GM18502 (cell line): ENCODE results near the gene SMAD9.

ENCODE experiments used
- ATAC-seq: cut with Tn5 transposase; IDR thresholded peaks from one replicate; pipeline ENCODE4 v1.9.1; 2021; ENCODE audit warnings: mild to moderate bottlenecking; ENCODE audit not compliant: unreplicated experiment, poor library complexity

SMAD9 gene

DNA sequence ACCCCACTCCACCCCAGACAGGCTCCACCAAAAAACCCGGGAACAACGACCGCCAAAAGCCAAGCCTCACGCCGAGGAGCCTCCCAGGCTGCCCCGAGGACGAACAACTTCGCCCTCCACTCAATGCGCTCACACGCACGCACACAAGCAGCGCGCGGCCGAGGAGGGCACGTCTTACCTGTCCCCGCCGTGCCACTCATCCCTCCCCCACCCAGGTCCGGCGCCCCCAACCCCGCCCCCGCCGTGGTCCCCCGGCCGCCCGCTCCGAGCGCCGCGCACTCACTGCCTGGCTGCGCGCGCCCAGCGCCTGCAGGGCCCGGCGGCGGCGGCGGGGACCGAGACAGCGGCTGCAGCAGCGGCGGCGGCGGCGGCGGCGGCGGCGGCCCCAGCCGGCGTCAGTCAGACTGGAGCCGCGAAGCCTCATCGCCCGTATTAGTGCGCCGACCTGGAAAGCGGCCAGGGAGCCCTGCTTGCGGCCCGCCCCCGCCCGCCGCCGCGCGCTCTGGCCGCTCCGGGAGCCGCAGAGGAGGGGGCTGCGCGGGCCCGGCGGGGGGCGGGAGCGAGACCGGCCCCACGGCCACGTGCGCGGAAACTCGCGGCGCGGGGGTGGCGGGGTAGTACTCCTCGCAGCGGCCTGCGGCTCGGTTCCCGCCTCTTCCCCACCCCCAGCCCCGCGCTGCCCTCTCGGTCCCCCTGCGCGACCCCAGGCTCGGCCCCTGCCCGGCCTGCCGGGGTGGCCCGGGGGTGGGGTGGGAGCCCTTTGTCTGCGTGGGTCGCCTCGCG, at the start of gene SMAD9:
TSS of gene SMAD9 (minus strand) at position 406 of the 783 bp plus-strand sequence. CDS start 40,549 bp downstream, outside the sequence.
- ATAC-seq, result peak; percentile 87

DNA sequence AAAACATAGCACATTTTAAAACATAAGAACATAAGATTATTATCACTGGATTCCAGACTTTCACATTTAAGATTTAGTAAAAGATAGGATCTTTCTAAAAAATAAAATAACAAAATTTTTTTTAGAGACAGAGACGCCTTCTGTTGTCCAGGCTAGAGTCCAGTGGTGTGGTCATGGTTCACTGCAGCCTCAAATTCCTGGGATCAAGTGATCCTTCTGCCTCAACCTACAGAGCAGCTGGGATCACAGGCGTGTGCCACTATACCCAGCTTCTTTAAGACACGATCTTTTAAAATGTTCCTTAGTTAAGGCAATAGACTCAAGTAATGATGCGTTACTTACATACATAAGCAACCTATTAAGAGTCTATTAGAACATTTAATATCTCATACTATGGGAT, 46.4 kb upstream of the SMAD9 start:
- ATAC-seq, result no peak

DNA sequence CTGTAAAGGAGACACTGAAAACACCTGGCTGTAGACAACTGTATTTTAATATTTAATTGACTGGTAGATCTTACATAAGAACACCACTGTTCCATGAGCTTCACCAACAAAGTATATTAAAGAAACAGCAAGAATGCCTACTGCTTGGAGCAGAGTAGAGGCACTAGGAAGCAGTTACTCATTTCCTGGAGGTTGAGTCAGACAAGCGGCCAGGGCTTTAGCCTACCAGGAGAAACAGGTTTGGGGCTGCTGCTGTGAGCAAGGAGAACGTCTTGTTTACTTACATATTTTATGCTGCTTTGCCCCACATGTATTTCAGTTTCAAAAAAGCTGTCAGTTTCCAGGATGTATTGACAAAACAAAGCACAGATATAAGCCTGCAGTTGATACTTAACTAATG, 45.7 kb upstream of the SMAD9 start:
- no peak for ATAC-seq

DNA sequence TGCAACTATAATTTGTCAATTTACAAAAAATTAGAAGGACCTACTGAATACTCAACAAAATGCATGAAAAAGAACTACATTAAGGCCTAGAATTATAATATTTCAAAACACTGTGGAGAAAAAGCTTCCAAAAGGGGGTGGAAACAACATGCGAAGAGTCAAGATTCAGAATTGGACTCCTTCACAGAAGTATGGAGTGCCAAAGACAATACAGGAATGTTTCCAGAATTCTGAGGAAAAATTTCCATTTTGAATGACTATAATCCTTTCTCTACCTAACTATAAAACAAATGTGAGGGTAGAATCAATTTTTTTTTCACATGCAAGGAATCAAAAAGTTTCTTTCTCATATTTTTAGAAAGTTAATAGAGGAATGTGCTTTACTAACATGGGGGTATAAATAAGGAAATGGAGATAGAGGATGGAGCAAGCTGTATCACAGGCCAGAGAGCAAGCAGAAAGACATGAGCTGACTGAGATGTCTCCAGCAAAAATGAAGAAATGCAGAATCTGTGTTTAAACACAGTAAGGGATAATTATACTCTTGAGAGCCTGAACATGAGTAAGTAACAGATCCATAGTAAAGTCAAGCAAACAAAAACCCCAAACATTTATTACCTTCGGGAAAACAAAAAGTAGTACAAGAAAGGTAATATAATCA, 39.5 kb upstream of the SMAD9 start:
- no peak for ATAC-seq

DNA sequence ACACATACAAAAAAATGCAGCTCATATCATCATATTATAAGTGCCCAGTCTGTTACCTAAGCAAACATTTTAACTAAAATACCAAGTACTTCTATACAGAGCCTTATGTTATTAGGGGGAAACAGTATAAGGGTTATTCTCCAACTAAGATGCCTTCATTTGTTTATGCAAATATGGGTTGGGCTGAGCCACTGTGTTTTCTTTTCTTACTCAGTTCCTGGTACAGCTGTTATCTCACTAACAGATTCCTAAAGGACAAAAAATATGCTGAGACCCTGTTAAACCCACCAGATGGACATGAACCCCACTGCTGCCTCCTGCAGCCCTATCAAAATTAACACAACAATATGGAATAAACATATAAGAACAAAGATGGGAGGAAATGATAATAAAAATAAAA, 34.5 kb upstream of the SMAD9 start:
- no peak for ATAC-seq

DNA sequence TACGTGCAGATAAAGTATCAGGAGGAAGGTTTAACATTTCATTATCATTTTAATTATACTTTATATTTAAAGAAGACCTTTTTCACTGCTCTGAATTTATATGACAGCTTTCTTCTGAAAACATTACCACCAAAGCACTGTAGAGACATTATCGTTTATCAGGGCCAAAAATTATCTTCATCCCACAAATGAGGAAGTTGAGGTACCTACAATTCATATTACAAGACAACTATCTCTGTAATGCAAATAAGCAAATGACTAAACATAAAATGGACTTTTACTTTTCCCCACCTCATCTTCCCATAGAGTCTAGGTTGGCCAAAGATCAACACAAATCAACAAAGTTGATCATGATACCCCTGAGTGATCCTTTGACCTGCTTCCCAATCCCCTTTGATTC, 30.9 kb upstream of the SMAD9 start:
- ATAC-seq, result no peak

DNA sequence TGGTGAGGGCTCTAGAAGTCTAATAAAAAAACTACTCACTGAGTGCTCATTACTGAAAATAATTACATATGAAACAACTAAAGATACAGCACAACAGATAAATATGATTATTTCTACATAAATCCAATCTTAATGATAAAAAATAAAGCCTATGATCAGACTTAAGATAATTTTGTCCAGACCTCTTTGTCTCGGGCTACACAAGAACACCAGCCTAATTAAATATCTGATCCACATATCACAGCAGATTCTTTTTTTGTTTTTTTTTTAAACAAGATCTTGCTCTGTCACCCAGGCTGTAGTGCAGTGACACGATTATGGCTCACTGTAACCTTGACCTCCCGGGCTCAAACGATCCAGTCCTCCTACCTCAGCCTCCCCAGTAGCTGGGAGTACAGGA, 30.3 kb upstream of the SMAD9 start:
- ATAC-seq, result no peak

DNA sequence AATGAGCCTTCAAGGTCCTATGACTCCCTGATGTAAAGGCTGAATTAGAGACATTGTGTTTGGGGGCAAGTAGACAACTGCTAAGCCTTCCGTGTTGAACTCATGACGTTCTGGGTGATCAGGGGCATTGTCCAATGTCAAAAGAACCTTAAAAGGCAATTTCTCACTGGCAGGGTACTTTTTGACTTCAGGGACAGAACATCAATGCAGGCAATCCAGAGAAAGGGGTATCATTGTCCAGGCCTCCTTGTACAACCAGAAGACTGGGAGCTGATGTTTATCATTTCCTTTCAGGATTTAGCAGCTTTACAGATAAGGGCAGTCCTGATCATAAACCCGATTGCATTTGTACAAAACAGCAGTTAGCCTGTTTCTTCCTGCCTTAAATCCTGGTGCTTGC, 25.0 kb upstream of the SMAD9 start:
- ATAC-seq, result no peak

DNA sequence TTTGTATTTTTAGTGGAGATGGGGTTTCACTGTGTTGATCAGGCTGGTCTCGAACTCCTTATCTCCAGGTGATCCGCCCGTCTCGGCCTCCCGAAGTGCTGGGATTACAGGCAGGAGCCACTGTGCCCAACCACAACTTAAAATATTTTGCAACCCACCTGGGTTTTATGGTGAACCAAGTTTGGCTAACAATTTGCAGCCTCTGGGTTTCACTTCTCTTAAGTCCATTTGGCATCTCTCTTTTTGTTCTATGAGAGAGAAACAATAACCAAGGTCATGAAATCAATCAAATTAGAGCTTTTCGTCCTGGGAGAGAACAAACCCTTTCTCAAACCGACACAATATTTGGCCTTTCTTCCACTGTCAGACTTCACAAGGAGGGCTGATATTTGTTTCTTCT, 5.6 kb upstream of the SMAD9 start:
- ATAC-seq, result no peak

DNA sequence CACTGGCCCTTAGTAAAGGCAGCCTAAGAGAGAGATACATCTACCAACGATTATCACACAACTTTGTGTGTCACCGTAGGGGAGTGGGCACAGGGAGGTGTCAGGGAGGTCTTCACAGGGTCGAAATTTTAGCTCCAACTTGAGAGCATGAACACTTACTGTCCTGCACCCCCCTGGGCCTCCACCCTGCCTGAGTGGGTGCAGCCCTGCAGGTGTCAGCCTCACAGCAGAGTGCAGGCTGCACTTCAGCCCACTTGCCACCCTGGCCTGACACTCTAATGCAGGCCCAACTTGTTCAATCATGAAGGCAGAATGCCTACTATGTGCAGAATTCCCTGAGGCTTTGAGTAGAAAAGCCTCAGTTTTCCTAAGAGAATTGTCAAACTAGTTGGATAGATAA, 4.0 kb upstream of the SMAD9 start:
- ATAC-seq, result no peak

DNA sequence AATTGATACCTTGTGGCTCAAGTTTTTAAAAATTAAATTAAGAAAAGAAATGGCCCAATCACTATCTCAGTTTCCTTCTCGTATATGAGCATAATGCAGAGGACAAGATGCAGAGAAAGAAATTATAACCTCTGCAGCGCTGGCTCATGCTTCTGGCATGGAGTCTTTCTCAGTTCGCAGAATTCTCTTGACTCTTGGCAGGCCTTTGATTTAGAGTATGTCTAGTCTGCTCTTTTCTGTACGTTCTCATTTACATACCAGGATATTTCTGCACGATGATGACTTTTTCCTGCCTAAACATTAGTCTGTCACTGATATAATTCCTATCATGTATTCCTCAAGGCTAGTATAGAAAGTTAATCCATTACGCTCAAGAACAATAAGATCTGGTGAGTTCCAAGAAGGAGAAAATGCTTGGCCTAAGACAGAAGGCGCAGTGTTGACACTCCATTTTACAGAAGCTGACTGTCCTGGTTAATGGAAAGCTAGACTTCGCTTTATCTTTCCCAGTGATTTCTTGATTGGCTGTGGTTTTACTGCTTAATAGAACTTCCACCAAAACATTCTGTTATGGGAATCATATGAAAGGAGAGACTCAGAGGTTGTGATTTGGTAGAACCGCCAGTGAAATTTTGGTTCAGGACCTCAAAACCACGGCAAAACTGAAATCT, 1.7 kb upstream of the SMAD9 start:
- ATAC-seq, result no peak

DNA sequence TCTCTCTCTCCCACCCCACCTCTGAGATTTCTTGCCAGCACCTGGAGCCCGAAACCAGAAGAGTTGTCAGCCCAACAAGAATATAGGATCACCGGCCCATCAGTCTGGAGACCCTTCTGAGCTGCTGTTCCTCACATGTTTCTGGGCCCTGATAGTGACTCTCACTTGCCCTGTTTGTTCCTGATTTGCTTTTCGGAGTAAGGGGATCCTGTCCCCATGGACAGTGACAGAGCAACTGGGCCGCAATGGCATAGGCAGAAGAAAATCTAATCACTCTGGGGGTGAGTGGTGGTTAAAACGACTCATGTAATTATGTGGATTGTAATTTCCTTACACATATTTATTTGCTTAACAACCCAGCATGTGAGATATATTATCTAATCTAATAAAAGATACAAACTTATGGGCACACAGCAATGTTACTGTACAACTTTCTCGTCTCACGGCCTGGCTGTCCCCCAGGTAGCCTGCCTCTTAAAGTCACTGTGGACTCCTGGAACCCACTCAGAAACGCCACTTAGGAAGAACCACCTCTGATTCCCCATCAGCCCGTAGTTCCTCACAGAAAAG, 663 bp upstream of the SMAD9 start:
- ATAC-seq, result no peak

DNA sequence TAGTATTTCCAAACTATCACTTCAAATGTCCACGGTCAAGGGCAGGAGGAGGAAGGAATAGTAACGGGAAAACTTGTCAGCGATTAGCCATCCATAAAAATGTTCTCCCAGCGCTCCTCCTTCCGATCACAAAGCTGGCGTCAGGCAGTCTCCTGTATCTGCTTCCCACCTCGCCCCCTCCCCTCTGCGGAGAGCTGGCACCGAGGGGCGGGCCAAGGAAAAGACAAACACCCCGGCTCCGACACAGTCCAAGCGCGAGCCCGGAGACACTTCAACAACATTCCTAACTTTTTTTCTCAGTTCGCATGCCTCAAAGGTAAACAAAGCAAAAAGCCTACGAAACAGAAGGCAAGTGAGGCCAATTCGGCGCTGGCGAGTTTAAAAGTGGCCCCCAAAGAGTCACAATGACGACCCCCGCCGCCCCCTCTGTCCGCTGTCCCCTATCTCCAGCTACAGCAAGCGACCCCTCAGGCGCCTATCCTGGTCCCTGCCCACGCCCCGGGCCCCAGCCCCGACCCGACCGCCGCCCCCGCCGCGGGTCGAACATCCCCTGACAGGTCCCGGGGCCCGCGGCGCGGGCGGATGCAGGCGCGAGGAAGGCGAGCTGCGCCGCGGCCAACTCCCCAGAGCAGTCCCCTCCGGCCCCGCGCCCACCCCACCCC, 736 bp downstream of the SMAD9 start:
- peak; percentile 25 for ATAC-seq

DNA sequence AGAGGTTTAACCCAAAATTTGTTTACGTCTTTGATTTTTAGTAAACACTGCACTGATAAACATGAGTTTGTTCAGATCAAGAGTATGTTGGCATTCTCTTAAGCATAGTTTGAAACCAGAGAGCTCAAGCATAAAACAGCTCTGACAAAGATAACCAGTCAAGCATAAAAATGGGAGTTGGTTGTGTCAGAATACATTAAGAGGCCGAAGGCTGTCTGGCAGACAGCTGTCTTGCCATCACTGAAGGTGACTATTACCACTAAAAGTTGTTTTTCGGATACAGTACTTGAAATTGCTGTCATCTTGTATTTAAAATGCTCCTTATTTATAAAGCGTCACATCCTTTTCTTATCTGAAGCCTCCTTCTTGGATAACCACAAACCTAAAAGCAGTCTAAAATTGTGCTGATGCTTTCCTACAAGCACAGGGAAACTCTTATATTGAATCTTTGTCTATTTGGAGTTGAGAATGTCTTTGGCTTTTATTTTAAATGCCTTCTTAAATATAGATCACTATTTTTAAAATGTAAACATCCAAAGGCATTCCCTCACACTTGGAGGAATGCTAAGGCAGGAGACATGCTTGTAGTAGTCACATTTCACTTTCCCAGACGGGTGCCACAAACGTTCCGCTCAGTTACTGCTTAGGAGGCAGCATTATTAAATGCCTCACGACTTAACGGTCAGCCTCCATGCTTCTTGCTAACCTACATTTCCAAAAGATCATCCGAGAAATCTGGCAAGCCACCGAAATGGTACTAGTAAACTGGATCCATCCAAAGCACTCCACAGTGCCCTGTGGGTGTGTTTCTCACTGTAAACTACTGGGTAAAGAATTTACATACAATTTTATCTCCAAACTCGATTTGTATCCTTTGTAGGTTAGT, 1.5 kb downstream of the SMAD9 start:
- no peak for ATAC-seq

DNA sequence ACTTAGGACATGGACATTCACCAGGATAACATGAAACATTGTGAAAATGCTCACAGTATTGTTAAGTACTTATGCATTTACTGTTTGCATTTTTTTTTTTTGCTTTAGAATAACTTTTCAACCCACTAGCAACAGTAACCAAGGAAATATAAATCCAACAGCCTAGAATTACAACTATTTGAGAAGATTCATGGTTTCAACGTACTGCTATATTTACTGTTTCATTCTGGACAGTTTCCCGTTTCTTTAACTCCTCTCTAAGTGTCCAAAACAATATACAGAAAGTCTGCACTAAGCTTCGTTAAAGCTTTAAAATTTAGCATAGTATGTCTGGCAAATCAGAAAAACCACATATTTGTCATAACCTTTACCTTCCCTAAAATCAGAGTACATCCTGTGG, 2.7 kb downstream of the SMAD9 start:
- ATAC-seq, result no peak

DNA sequence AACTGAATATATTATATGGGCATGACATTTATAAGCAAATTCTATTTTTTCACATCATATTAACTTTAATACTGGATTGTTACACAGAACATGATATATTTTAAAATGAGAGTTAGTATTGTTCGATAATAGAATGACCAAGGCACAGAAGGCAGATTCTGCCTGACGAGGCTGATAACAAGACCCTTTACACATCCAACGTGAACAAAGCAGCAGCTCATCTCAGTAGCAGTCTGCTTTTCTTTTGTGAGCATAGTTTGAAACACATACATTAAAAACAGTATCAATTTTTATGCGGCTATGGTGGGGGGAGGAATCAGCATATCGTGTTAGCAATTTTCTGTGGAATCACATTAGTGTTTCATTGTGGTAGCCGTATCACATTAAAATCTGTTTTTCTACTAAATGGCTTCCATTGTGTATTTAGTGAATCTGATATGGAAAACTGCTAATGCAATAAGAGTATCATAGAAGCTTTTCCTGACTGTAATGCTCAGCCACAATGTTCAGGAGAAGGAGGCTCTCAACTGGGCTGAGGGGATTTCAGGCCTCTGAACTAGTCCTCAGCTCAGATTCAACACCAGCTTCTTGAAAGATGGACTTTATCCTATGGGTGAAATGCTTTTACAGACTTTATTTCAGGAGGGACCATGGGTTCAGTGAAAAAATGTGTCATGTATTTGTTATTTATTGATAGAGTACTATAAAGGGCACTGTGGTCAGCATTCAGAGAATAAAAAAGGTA, 4.0 kb downstream of the SMAD9 start:
- ATAC-seq, result no peak

DNA sequence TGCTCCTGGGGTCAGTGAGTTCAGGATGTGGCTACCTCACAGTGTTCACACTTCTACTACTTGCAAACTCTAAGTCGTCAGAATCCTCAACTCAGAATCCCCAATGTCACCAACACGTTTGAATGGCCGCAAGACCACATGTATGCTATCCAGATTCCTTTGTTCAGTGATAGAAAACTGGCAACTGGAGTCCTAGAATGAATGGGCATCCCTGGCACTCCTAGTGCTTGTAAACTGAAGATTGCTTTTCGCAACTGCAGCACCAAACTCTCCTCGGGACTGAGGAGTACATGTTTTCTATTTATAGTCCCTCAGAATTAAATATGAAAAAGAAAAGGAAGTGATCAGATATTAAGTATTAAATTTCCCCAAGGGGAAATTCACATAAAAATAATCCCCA, 4.9 kb downstream of the SMAD9 start:
- no peak for ATAC-seq

DNA sequence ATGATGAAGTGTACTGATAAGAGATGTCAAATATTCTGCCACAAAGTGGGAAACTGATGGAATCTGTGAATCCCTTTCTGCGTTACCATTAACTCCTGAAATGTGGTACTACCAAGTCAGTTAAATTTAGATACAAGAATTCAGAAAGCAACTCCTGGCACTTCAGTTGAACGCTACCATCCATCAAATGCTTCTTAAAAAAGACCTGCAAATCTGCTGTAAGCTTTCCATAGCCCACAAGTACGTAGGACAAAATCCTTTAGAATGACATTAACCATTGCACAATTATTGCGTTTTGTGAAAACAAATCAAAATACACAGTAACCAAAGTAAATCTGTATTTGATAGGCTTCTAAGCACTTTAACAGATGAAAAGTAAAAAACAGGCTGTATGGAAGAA, 5.4 kb downstream of the SMAD9 start:
- no peak for ATAC-seq

DNA sequence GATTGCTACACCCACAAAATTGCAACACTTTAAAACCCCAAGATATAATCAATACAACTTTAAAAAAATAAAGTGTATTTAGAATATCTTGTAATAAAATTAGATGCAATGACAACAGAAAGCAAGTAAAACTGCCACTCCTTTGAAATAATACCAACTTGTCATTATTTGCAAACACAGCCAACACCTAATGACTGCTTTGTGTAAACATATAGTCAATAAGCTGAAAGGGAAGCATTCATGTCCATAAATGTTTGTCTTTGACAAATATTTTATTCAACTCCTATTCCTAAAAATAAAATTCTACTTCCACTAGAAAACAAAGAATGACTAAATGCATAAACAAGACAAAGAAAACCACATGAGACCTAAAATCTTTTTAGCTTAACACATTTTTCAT, 6.6 kb downstream of the SMAD9 start:
- no peak for ATAC-seq
